Mesenchymal stem cell (in vitro differentiated cells and primary cell): ENCODE data around the gene POMP.

Source experiments
- DNase-seq: peaks from one replicate; pipeline ENCODE4 v3.0.0-alpha.2; 2013
- H2AFZ ChIP-seq: one replicate; pipeline ENCODE4 v1.6.1; 2013; ENCODE audit warnings: low read depth, mild to moderate bottlenecking, control low read depth, inconsistent platforms, low read length, moderate library complexity
- H2AK5ac ChIP-seq: 2 replicates; pipeline ENCODE4 v1.6.1; 2013; ENCODE audit warnings: low read length, moderate library complexity, mild to moderate bottlenecking, inconsistent platforms; ENCODE audit not compliant: severe bottlenecking
- H2BK120ac ChIP-seq: one replicate; pipeline ENCODE4 v1.6.1; 2013; ENCODE audit warnings: low read depth, mild to moderate bottlenecking, inconsistent platforms, low read length, moderate library complexity
- H2BK12ac ChIP-seq, 2 experiments: one replicate each; pipeline ENCODE4 v1.6.1; 2013; ENCODE audit warnings: inconsistent platforms in 2 of 2, low read length in 2 of 2, mild to moderate bottlenecking in 2 of 2, moderate library complexity in 2 of 2, control low read depth in 1 of 2
- H2BK15ac ChIP-seq: one replicate; pipeline ENCODE4 v1.6.1; 2013; ENCODE audit warnings: mild to moderate bottlenecking, low read depth, inconsistent platforms; ENCODE audit not compliant: poor library complexity, severe bottlenecking
- H2BK5ac ChIP-seq: 2 replicates; pipeline ENCODE4 v1.6.1; 2013; ENCODE audit warnings: low read depth, mild to moderate bottlenecking, low read length, control low read depth, inconsistent platforms; ENCODE audit not compliant: poor library complexity, severe bottlenecking
- H3K14ac ChIP-seq, 2 experiments: one replicate each; pipeline ENCODE4 v1.6.1; 2013; ENCODE audit warnings: inconsistent platforms in 2 of 2, low read length in 2 of 2, control low read depth in 1 of 2, mild to moderate bottlenecking in 1 of 2, moderate library complexity in 1 of 2
- H3K18ac ChIP-seq, 2 experiments: one replicate each; pipeline ENCODE4 v1.6.1; 2013; ENCODE audit warnings: inconsistent platforms in 2 of 2, low read length in 2 of 2, control low read depth in 1 of 2, low read depth in 1 of 2, mild to moderate bottlenecking in 1 of 2
- H3K23ac ChIP-seq, 2 experiments: one replicate each; pipeline ENCODE4 v1.6.1; 2013; ENCODE audit warnings: inconsistent platforms in 2 of 2, low read length in 2 of 2, mild to moderate bottlenecking in 2 of 2, moderate library complexity in 2 of 2, control low read depth in 1 of 2
- H3K27ac ChIP-seq: 2 replicates; pipeline ENCODE4 v1.5.1; 2013; ENCODE audit warnings: mild to moderate bottlenecking, moderate library complexity, low read length, control low read depth, inconsistent platforms; ENCODE audit not compliant: poor library complexity, severe bottlenecking
- H3K27me3 ChIP-seq, 2 experiments: 2 replicates each; pipeline versions ENCODE4 v1.6.1 to v1.7.0; 2013; ENCODE audit warnings: low read length in 2 of 2, mild to moderate bottlenecking in 2 of 2, moderate library complexity in 2 of 2, control low read depth in 1 of 2, inconsistent platforms in 1 of 2; ENCODE audit not compliant: control insufficient read depth in 1 of 2, insufficient read depth in 1 of 2
- H3K36me3 ChIP-seq, 2 experiments: 2 replicates each; pipeline versions ENCODE4 v1.6.1 to v1.7.0; 2013; ENCODE audit warnings: low read length in 2 of 2, control low read depth in 1 of 2, inconsistent platforms in 1 of 2, low read depth in 1 of 2, mild to moderate bottlenecking in 1 of 2; ENCODE audit not compliant: insufficient read depth in 2 of 2, control insufficient read depth in 1 of 2
- H3K4ac ChIP-seq, 2 experiments: one replicate each; pipeline ENCODE4 v1.6.1; 2013; ENCODE audit warnings: inconsistent platforms in 2 of 2, low read length in 2 of 2, mild to moderate bottlenecking in 2 of 2, moderate library complexity in 2 of 2, control low read depth in 1 of 2, low read depth in 1 of 2
- H3K4me1 ChIP-seq: 2 replicates; pipeline ENCODE4 v1.6.1; 2013; ENCODE audit warnings: low read depth, low read length, control low read depth; ENCODE audit not compliant: control insufficient read depth, insufficient read depth
- H3K4me2 ChIP-seq: 2 replicates; pipeline ENCODE4 v1.6.1; 2013; ENCODE audit warnings: low read length, mild to moderate bottlenecking, inconsistent platforms; ENCODE audit not compliant: poor library complexity, severe bottlenecking
- H3K4me3 ChIP-seq, 2 experiments: 2 replicates each; pipeline versions ENCODE4 v1.5.1 to v1.7.0; 2013; ENCODE audit warnings: low read length in 2 of 2, mild to moderate bottlenecking in 2 of 2, control low read depth in 1 of 2, low read depth in 1 of 2; ENCODE audit not compliant: insufficient read depth in 1 of 2
- H3K79me1 ChIP-seq: replicated peaks from 2 replicates; pipeline ENCODE4 v1.6.1; 2013; ENCODE audit warnings: mild to moderate bottlenecking, control low read depth, low read length, inconsistent platforms; ENCODE audit not compliant: poor library complexity, severe bottlenecking
- H3K9ac ChIP-seq: 2 replicates; pipeline ENCODE4 v1.7.0; 2013; ENCODE audit warnings: mild to moderate bottlenecking, low read length, moderate library complexity
- H3K9me3 ChIP-seq: 2 replicates; pipeline ENCODE4 v1.7.0; 2013; ENCODE audit warnings: mild to moderate bottlenecking, low read length; ENCODE audit not compliant: control insufficient read depth
- H4K8ac ChIP-seq: one replicate; pipeline ENCODE4 v1.6.1; 2013; ENCODE audit warnings: inconsistent platforms, mild to moderate bottlenecking, low read length, moderate library complexity
- H4K91ac ChIP-seq: one replicate; pipeline ENCODE4 v1.6.1; 2013; ENCODE audit warnings: mild to moderate bottlenecking, low read length, inconsistent platforms
- WGBS: methylation state at CpG from one replicate; pipeline ENCODE4 v1.1.7; 2013; ENCODE audit warnings: mixed read lengths; 5-methylcytosine and 5-hydroxymethylcytosine counted together

Gene POMP

DNA sequence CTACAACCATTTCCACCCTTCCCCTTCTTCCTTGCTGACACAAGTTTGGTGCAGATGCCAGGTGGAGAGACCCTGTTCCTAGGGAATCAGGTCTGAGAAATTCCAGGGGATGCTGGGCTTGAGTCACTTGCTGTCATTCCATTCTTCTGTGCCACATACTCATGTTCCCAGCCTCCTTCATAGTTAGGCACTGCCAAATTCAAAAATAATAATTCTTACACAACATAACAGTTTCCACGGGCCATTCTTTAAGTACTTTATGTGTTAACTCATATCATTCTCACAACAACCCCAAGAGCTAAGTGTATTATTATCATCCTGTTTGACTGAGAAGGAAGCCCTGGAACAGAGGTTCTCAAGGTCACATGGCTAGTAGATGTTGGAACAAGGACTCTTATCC is 27.1 kb upstream of the POMP start:
- H3K27me3 ChIP-seq: peaks cover 3 to 7% of the 10 kb centered on the region in 2 experiments
- no peak overlapping the region for H4K91ac ChIP-seq
- no peak overlapping the region for H3K4ac ChIP-seq
- H3K14ac ChIP-seq: no peak overlapping the region
- H3K4me3 ChIP-seq: no peak overlapping the region
- no peak overlapping the region for H4K8ac ChIP-seq
- no peak overlapping the region for H3K18ac ChIP-seq
- no peak overlapping the region for H2BK5ac ChIP-seq
- no peak overlapping the region for H2AK5ac ChIP-seq
- H3K23ac ChIP-seq: no peak overlapping the region
- H3K4me1 ChIP-seq: no peaks in the 10 kb centered on the region
- H2BK12ac ChIP-seq: no peak overlapping the region
- H3K36me3 ChIP-seq: no peaks in the 10 kb centered on the region
- H3K4me2 ChIP-seq: no peak overlapping the region
- 100% methylated on average over 1 of the region's 1 CpG for WGBS
- no peak overlapping the region for H3K27ac ChIP-seq
- no peak overlapping the region for H2AFZ ChIP-seq
- no peak overlapping the region for H2BK120ac ChIP-seq
- H3K9me3 ChIP-seq: no peaks in the 10 kb centered on the region
- no peak for DNase-seq
- no peaks in the 10 kb centered on the region for H3K79me1 ChIP-seq
- no peak overlapping the region for H2BK15ac ChIP-seq
- no peak overlapping the region for H3K9ac ChIP-seq

DNA sequence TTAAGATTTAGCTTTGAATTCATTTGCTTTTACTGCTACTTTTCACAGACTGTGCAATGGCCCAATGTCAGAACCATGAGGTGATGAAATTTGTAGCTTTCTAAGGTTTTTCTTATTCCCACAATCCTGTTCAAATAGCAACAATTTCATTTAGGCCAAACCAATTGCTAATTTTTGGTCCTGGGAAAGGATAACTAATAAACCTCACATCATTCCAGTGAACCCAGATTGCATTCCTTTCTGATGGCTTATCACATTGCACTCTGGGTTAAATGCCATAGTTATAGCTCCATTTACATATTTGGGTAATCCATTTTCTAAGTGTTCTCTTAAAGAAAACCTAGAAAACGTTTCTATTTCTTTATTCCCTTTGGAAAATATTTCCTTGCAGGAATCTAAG is 22.9 kb upstream of the POMP start:
- WGBS: no CpG with 5 or more reads among the region's 1 CpG
- Histone ChIP-seq H3K79me1 (no peaks in the 10 kb centered on the region), H3K18ac (no peak overlapping the region), H3K23ac (no peak overlapping the region), H4K8ac (no peak overlapping the region), H3K14ac (no peak overlapping the region), H3K4me1 (no peaks in the 10 kb centered on the region), H3K36me3 (no peaks in the 10 kb centered on the region), H3K27ac (no peak overlapping the region), H3K4me3 (no peak overlapping the region), H2BK15ac (no peak overlapping the region), H2AFZ (no peak overlapping the region), H4K91ac (no peak overlapping the region), H2BK120ac (no peak overlapping the region), H2AK5ac (no peak overlapping the region), H3K9ac (no peak overlapping the region), H3K4ac (no peak overlapping the region), H3K27me3 (no peaks in the 10 kb centered on the region), H3K4me2 (no peak overlapping the region), H2BK12ac (no peak overlapping the region), H3K9me3 (no peaks in the 10 kb centered on the region), H2BK5ac (no peak overlapping the region)
- no peak for DNase-seq

DNA sequence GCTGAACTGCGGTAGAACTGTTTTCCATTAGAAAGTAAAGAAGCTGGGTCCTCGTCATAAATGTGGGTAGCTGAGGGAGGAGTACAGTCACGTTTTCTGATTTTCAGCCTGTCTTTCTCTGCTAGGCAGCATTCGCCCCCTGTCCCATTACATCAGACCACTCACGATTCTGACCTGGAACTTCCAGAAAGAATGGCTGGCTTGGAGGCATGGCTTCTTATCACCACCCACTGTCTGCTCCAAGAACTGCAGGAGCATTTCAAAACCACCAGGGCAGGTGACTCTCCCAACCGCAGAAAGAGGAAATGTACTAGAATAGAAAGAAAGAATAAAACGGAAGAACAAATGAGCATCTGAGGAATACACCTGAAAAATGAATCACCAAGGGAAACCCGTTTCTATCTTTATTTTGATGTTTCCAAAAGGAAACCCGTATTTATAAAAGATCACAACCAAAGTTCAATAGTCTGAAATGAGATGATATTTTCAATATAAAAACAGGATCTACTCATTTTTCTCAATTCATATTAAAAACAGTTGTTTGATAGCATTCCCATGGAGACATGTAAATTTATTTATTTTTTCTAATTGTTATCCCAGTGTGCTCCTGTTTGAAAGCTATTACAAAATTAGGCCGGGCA is 22.1 kb upstream of the POMP start:
- peak; percentile 84 for DNase-seq
- Histone ChIP-seq H3K4me2 (no peak overlapping the region), H3K9ac (no peak overlapping the region), H3K4ac (no peak overlapping the region), H3K27me3 (no peaks in the 10 kb centered on the region), H4K8ac (no peak overlapping the region), H2BK12ac (no peak overlapping the region), H3K9me3 (no peaks in the 10 kb centered on the region), H3K79me1 (no peaks in the 10 kb centered on the region), H2AFZ (no peak overlapping the region), H3K23ac (no peak overlapping the region), H2BK5ac (no peak overlapping the region), H3K18ac (peak overlapping the region in 1 of 2 experiments; percentile 19), H2BK15ac (no peak overlapping the region), H2BK120ac (no peak overlapping the region), H3K4me1 (no peaks in the 10 kb centered on the region), H3K4me3 (no peak overlapping the region), H2AK5ac (no peak overlapping the region), H3K27ac (no peak overlapping the region), H3K14ac (no peak overlapping the region), H4K91ac (no peak overlapping the region), H3K36me3 (no peaks in the 10 kb centered on the region)
- 40% methylated on average over 4 of the region's 10 CpGs for WGBS

DNA sequence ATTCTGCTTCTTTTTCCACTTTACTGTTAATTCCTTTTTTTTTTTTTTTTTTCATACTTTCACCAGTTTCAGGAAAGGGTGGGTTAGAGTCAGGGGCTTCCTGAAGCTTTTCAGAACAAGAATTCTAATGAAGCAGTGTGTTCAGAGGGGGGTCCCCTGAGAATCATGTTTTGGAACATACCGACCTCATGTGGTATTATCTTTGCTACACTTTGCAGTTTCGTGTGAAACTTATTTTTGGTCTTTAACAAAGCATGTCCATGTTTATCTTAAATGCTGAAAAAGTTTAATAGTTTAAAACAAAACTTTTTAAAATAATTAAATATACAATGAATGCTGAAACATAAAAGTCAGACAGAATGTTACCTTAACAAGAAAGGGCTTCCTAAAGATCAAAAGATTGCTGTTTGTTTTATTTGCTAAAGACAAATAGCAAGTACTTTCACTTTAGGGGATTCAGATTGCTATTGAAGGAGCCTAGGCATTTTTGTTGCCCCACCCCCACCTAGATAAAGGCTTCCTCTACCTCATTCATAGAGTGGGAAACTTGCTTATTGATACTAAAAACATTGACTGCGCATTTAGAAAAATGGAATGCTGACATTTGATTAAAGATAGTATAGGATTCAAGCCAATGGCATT is 21.1 kb upstream of the POMP start:
- Histone ChIP-seq H3K4ac (no peak overlapping the region), H3K9ac (peak overlapping the region; percentile 19), H2BK15ac (no peak overlapping the region), H2AFZ (no peak overlapping the region), H3K36me3 (no peaks in the 10 kb centered on the region), H3K18ac (no peak overlapping the region), H3K14ac (no peak overlapping the region), H2BK120ac (no peak overlapping the region), H3K27me3 (no peaks in the 10 kb centered on the region), H4K91ac (no peak overlapping the region), H3K23ac (no peak overlapping the region), H3K4me3 (no peak overlapping the region), H2AK5ac (no peak overlapping the region), H3K27ac (no peak overlapping the region), H4K8ac (no peak overlapping the region), H3K4me1 (no peaks in the 10 kb centered on the region), H3K79me1 (no peaks in the 10 kb centered on the region), H2BK5ac (no peak overlapping the region), H2BK12ac (no peak overlapping the region), H3K4me2 (no peak overlapping the region), H3K9me3 (no peaks in the 10 kb centered on the region)
- 60% methylated on average over 2 of the region's 3 CpGs for WGBS
- DNase-seq: peak; percentile 40
